Stimulated activated CD8-positive, alpha-beta memory T cell treated with anti-CD3 and anti-CD28 coated beads, Interleukin-2, amount 100 ng/mL, for 48 hours (primary cell): ENCODE data around the gene CCDC142.
"Not testable (repeated sequence)": the region's sequence is repeated elsewhere in the genome, so short reads cannot be mapped to it uniquely, and the experiment has no call there.

Experiments used
- DNase-seq, 2 donors: peaks; one replicate each; pipeline ENCODE4 v3.0.0-alpha.2; 2020; ENCODE audit warnings: low read depth in 2 of 2

CCDC142 gene

DNA sequence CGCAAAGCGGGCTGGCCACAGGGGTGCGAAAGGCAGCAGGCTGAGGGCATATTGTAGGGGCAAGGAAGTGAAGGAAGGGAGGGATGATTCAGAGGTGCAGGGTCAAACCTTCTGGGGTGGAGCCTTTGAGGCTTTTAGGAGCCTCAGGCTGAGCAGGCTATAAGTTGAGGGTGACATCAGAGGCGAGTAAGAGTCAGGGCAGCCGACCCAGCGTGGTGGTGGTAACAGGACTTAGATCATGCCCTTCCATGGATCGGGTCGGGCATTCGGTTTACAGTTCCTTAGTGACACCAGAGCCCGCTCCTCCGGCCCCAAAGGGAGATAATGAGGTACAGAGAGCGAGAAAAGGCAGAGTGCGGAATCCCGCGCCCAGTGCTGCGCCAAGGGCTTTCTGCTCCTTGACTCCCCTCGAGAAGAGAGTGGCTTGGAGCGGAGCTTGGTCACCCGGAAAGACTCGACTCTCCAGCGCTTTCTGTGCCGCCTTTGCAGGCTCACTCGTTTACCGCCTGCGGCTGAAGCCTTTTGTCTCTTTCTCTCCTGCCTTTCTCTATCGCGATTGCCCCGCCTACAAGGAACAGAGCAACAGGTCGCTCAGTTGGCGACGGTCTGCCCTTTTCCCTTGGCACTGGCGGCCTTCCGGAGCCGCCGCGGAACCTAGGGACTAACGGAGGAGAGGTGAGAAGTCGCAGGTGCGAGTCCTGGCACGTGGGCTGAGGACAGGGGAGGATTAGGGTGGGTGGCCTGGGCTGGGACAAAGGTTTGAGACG, 15.9 kb upstream of the CCDC142 start:
- DNase-seq: no peak

DNA sequence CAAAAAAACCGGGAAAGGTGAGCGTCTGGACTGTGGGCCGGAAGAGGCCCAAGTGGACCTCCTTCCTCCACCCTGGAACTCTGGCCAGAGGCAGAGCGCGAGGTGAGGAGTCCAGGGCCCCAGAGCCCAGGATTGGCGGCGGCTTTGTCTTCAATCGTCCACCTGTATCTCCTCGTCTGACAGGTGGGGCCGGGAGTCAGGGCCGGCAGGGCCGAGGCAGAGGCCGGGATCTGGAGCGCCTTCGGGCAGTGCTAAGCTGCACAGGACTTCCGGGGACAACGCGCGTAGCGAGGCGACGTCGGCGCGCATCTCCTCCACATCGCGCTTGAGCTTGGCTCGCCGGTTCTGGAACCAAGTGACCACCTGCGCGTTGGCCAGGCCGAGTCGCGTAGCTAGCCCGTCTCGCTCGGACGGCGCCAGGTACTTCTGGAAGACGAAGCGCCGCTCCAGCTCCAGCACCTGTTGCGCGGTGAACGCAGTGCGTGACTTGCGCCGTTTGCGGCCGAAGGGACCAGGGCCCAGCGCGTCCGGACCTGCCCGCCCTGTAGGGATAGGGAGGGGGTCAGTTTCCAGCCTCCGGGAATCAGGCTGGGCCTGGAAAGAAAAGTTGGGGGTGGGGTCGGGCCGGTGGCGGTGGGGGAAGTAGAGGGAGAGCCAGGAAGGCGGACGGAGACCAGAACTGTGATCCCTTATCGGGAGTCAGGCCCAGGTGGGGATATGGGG, 15.1 kb upstream of the CCDC142 start:
- DNase-seq: no peak

DNA sequence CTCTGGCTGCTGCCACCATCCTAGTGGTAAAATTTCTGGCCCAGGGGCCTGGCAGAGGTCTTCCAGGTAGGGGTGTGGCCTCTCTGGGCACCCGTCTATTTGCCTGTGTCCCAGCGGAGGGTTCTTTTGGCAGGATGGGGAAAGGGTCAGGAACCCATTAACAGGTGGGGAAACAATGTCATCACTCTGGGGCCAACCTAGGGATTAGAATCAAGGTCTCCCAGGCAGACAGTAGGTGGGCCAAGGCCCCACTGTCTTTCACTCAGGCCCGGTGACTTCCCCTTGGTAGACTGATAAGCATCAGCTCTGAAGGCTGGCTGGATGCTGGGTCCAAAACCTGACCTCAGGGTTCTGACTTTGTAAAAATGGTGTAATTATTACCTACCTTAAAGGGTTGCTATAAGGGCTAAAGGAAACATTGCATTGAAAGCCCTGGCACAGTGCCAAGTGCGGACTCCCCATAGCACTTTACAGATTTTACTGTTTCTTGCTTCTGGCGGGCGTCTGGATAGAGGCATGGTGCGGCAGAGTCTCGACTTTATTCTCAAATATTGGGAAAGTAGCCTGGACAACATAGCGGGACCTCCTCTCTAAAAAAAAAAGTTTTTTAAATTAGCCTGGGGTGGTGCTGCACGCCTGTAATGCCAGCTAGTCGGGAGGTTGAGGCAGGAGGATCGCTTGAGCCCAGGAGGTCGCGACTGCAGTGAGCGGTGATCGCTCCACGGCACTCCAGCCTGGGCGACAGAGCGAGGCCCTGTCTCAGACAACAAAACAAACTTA, 14.4 kb upstream of the CCDC142 start:
- DNase-seq: no peak

DNA sequence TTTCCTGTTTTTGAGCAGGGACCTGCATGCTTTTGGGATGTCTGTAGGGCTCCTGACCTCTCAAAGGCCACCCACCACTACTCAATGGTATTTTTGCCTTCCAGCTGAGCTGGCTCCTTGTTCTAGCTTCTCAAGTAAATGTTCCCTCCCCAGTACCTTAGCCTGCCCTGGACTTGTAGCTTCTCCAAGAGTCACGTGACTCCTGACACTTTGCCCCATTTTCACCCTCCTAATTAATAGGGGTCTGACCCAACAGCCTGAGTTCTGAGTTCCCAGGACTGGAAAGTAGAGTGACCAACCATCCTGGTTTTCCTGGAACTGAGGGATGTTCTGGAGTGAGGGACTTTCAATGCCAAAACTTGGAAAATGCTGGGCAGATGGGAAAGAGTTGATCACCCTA, 12.6 kb upstream of the CCDC142 start:
- DNase-seq: no peak

DNA sequence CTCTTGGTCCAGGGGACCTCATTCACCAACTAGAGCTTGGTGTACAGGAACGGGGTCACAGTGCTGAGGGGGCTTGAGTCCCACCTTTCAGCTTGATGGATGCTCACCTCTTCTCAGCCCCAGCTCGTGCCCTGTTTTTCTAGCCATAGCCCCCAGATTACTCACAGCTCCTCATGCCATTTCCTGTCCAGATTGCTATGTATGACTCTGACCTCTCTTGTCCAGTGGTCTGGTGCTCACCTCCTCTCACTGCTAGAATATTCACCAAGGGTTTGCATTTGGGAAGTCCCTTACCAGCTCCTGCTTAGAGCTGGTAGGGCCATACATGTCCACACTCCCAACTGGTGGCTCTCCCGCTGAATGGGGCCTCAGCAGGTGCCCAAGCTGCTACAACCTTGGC, 10.7 kb upstream of the CCDC142 start:
- no peak for DNase-seq

DNA sequence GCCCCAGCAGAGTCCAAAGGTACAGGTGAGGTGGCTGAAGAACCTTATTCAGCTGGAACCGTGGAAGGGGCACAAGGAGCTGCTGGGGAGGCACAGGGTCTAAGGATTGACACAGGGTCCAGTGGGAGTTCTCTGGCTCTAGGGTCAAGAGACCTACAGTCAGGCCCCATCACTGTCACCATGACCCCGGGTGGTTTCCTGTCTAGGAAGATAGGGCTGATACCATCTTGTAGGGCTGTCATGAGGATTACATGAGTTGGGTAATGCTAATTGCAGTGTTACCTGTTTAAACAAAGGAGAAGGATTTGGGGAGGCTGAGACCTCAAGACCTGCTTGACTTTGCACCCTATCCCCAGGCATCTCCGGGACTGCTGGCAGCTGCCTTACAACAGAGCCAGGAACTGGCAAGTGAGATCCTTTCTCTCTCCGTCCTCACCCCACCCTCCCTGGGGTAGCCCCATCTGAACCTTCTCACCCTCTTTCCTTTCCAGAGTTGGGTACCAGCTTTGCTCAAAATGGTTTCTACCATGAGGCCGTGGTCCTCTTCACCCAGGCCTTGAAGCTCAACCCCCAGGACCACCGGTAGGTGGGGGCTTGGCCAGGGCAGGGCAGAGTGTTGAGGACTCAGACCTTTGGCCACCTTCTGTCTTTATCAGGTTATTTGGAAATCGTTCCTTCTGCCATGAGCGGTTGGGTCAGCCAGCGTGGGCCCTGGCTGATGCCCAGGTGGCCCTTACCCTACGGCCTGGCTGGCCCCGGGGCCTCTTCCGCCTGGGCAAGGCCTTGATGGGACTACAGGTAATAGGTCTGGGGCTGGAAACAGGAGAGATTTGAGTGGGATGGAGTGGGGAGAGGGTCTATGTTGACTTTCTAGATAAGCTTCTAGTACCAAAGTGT, 9.1 kb upstream of the CCDC142 start:
- DNase-seq: no peak

DNA sequence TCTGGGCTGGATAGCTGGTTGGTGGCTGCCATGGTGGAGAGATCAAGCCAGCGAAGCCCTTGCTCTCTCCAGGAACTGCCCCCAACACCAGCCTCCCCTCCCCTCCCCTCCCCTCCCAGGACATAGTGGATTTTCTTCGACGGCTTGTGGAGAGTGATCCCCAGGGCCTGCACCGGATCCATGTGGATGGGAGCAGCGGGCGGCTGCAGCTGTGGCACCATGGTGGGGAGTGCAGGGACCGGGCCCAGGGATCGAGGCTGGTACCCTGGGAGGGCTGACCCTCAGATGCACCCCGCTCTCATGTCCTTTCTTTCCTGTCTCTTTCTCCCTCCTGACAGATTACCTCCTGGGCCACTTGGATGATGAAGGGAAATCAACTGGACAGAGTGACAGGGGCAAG, 7.1 kb upstream of the CCDC142 start:
- no peak for DNase-seq

DNA sequence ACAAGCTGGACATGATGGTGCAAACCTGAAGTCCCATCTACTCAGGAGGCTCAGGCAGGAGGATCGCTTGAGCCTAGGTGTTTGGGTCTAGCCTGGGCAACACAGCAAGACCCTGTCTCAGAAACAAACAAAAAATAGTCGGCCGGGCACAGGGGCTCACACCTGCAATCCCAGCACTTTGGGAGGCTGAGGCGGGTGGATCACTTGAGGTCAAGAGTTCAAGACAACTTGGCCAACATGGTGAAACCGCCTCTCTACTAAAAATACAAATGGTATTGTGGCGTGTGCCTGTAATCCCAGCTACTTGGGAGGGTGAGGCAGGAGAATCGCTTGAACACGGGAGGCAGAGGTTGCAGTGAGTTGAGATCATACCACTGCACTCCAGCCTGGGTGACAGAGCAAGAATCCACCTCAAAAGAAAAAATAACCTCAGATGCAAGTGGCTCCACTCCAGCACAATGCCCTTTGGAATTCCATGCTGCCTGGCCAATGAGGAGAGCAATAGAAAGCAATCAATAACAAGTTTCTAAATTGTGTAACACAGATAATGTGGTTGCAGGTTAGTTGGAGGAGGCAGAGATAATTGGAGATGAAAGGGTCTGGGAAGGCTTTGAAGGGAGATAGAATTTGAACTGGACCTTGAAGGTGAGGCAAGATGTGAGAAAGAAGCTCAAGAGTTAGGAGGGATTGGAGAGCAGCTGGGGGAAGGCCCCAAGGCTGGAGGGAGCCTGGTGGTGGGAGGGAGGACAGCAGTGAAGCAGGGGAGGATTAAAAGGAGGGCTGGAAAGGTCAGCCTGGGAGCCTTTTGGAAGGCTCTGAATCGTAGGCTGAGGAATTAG, 6.1 kb upstream of the CCDC142 start:
- DNase-seq: no peak

DNA sequence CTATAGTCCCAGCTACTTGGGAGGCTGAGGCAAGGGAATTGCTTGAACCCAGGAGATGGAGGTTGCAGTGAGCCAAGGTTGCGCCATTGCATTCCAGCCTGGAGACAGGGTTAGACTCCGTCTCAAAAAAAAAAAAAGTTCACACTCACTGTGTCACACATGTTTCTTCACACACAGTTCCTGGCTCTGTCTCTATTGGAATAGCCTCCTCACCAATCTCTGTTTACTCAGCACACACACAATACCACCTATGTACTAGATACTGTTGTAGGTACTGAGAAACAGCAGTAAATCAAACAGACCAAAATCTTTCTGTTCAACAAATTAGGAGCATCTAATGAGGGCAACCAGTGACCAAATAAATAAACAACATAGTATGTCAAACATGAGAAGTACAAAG, 3.3 kb upstream of the CCDC142 start:
- DNase-seq: no peak

DNA sequence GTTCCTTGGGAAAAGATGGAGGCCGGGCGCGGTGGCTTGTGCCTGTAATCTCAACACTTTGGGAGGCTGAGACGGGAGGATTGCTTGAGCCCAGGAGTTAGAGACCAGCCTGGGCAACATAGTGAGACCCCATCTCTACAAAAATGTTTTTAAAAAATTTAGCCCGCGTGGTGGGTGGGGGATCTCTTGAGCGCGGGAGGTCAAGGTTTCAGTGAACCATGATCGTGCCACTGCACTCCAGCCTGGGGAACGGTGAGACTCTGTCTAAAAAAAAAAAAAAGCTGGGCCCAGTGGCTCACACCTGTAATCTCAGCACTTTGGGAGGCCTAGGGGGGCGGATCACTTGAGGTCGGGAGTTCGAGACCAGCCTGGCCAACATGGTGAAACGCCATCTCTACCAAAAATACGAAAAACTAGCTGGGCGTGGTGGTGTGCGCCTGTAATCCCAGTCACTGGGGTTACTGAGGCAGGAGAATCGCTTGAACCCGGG, 922 bp upstream of the CCDC142 start:
- DNase-seq: not testable (repeated sequence)

DNA sequence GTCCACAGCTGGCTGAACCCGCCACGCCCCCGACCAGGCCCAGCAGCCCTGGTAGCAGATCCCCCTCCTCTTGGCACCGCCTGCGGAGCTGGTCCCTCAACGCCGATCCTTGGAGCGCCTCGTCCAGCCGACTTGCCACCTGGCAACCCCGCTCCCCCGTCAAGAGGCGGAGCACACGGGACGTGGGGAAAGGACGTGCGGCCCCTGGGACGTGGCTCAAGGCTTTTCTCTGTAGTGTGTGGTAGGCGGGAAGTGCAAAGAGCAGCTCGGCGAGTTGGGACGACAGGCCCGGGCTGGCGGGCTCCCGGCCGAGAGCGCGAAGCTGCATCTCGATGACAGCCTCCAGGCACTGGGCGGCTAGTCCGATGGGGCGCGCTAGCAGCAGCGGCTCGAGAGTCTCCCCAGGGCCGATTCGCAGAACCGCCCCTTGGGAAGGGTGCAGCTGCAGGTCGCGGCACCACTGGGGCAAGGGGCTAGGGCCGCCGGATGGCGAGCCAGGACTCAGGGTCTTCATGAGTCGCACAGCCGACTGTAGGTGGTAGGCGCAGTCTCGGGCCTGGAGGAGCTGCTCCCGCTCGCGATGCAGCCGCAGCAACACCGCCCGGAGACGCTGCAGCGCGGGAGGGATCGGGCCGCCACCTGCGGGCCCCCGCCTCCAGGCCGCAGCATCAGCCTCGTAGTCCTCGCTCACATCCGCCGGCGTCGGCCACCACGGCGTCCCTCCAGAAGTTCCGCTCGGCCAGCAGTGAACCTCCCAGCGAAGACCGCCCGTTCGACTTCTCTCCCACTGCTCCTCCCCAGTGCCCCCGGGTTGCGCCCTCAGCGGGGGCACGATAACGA, 617 bp downstream of the CCDC142 start:
- peak in 1 of 2 donors; percentile 42 for DNase-seq

DNA sequence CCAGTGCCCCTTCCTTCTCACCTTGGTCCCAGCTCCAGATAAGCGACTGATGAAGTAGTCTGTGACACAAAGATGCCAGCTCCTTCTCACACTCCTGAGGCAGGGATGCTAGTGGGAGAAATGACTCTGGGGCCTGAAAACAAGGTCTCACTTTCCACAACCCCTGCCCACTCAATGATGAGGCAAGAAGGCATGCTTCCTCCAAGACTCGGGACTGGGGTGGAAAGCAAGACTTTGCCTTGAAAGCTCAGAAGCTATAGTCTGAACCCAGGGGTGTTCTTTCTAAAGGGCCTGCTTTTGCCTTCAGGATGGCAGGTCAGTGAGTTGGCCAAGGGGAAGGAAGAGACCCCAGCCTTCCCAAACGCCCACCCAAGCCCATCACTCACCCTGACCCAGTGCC, 1.4 kb downstream of the CCDC142 start:
- no peak for DNase-seq

DNA sequence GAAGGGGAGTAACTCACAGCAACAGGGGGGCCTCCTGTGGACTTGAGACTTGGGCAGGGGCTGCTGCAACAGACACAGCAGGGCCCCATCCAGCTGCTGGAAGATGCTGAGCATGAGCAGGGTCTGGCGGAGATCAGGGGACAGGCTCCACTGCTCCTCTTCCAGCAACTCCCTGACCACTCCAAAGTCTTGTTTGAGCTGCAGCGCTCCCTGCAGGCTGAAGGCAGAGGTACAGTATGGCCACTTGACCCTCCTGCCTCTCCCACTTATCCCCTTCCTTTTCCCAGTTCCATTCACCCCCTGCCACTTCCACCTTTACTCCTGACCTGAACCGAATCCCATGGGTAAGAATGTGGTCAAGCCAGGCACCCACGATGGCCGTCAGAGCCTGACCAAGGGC, 7.9 kb downstream of the CCDC142 start:
- DNase-seq: no peak

DNA sequence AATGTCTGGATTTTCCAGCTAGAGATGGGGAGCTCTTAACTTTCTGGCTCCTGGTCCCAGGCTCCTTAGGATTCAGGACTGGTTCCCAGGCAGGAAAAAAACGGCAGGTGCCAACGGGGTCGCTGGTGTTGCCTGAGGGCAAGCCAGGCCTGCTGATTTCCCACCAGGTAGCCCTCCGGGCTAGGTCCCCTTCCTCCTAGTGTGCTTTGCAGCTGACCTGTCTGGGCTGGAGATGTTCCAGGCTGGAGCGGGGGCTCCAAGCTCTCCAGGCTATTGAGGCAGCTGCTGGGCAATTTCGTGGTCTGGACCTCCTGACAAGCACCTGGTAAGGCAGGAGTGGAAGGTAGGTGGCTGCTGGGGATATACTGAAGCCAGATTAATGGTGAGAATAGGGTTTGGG, 8.3 kb downstream of the CCDC142 start:
- no peak for DNase-seq

DNA sequence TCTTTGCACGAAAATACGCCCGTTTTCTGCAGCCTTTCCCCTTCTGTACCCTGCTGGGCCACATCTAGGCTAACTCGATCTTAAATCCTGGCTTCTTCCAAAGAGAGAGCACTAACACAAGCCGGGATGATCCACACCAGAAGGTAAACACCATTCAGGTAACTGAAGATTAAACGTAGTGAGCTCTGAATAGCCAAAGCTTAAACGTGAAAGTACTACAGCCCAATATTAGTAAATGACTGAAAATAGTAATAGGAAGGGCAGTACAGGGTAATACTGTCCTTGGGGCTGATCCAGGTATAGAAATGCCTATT, 9.9 kb downstream of the CCDC142 start:
- DNase-seq: no peak

DNA sequence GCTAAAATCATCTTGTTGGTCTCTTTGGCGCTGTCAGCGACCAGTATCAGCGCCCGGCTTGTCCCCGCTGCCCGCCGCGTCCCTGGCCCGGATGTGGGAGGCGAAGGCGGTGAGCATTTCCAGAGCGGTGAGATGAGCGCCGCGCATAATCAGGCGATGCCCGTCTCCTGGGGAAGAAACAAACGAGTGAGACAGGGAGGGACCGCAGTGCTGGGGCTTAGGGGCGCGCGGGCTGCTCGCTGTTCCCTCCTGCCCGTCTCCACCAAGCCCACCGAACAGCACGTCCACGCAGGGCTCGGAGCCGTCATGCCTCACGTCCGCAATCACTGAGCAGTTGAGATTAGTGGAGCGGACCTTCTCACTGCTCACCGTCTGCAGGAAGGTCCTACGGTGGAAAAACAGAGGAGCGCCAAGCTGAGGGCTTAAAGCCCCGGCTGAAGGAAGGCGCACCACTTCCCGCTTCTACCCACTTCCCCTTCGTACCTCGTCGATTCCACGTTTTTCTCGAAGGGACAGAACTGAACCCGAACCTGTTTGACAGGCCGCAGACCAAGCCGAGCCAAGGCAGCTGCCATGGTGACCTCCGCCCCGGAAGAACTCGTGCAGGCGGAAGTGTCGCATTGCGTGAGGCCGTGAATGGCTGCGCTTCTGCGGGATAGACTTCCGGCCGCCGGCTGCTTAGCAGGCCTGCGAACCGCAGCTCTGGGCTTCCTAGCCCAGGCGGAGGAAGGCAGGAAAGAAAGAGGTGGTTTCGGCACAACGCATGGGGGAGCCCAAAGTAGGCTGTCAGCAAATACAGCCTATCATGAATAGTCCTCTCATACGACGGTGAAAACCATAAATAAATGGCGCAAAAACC, 10.5 kb downstream of the CCDC142 start, which contains the start of gene MRPL53:
TSS of gene MRPL53 (minus strand) at position 595 of the 859 bp plus-strand sequence. CDS start at position 575, 20 bp downstream.
- peak; percentile 92 for DNase-seq

DNA sequence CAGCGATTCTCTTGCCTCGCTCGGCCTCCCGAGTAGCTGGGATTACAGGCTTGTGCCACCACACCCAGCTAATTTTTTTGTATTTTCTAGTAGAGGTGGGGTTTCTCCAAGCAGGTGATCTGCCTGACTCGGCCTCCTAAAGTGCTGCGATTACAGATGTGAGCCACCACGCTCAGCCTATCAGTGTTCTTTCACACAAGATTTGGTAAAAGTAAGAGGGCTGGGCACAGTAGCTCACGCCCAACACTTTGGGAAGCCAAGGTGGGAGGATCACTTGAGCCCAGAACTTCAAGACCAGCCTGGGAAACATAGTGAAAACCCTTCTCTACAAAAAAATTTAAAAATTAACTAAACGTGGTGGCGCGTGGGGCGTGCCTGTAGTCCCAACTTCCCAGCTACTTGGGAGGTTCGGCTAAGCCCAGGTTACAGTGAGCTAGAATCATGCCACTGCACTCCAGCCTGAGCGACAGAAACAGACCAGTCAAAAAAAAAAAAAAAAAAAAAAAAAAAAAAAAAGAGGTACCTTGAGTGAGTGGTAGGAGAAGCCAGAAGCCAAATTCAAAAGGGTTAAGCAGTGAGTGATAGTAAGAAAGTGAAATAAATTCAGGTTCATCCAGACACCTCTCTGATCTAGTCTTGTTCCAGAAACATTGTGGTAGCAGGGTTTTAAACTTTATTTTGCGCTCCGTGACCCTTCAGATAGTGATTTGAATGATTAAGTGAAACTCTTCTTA, 11.3 kb downstream of the CCDC142 start:
- DNase-seq: no peak

DNA sequence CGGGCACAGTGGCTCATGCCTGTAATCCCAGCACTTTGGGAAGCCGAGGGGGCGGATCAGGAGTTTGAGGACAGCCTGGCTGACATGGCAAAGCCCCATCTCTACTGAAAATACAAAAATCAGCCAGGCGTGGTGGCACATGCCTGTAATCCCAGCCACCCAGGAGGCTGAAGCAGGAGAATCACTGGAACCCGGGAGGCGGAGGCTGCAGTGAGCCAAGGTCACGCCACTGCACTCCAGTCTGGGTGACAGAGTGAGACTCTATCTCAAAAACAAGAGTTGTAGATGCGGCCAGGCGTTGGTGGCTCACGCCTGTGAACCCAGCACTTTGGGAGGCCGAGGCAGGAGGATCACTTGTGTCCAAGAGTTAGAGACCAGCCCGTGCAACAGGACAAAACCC, 12.1 kb downstream of the CCDC142 start:
- not testable (repeated sequence) for DNase-seq
